IMR-90 (cell line): ENCODE results near the gene NFIA. TPM values are rescaled to one million over a fixed set of nuclear protein-coding genes. Genes with fewer than 3 reads are reported as not detected.

ENCODE experiments used
- ATAC-seq: fragments of 200-7000 bp; cut with Tn5 transposase; 2 replicates; pipeline ENCODE4 v1.9.1; 2020; ENCODE audit warnings: low read depth, mild to moderate bottlenecking, moderate library complexity
- BruUV-seq: library from RNA; stranded (reverse); fragments of 400-500 nt; replicated peaks from 2 replicates; lab custom pipeline; 2021; lab: Mats Ljungman, UMichigan
- CTCF ChIA-PET: fragments of 300-600 bp; formaldehyde crosslinking; extraction: SDS; loops from one replicate; lab custom pipeline; 2021; ENCODE audit warnings: antibody characterized with exemption; lab: Yijun Ruan, JAX
- POLR2A ChIA-PET: fragments of 300-600 bp; sonication (Branson Sonifier 250); formaldehyde crosslinking; loops from one replicate; lab custom pipeline; 2022; ENCODE audit warnings: antibody characterized with exemption; ENCODE audit not compliant: unreplicated experiment; lab: Charles Lee
- DNase-seq: peaks from one replicate; pipeline ENCODE4 v3.0.0; 2013
- H2AFZ ChIP-seq: replicated peaks from 2 replicates; pipeline ENCODE3; 2013; ENCODE audit warnings: low read length, mild to moderate bottlenecking; ENCODE audit not compliant: poor library complexity
- H2AK5ac ChIP-seq: 2 replicates; pipeline ENCODE4 v1.6.1; 2013; ENCODE audit warnings: low read depth, low read length, inconsistent platforms
- H2AK9ac ChIP-seq: replicated peaks from 2 replicates; pipeline ENCODE3; 2013; ENCODE audit warnings: mild to moderate bottlenecking, low read depth, low read length, moderate library complexity; ENCODE audit not compliant: poor library complexity
- H2BK120ac ChIP-seq: 2 replicates; pipeline ENCODE4 v1.6.1; 2013; ENCODE audit warnings: low read depth, low read length, inconsistent platforms
- H2BK15ac ChIP-seq: 3 replicates; pipeline ENCODE4 v1.6.1; 2013; ENCODE audit warnings: low read depth, low read length, inconsistent platforms
- H2BK20ac ChIP-seq: 2 replicates; pipeline ENCODE4 v1.6.1; 2013; ENCODE audit warnings: low read depth, mild to moderate bottlenecking, inconsistent platforms, low read length, moderate library complexity
- H2BK5ac ChIP-seq: 2 replicates; pipeline ENCODE4 v1.6.1; 2013; ENCODE audit warnings: mild to moderate bottlenecking, low read depth, low read length, inconsistent platforms; ENCODE audit not compliant: poor library complexity, severe bottlenecking
- H3K14ac ChIP-seq: replicated peaks from 2 replicates; pipeline ENCODE4 v1.6.1; 2013; ENCODE audit warnings: low read depth, low read length, inconsistent platforms
- H3K18ac ChIP-seq: 2 replicates; pipeline ENCODE4 v1.6.1; 2013; ENCODE audit warnings: low read depth, low read length, control low read depth
- H3K23ac ChIP-seq: 2 replicates; pipeline ENCODE4 v1.6.1; 2013; ENCODE audit warnings: low read depth, low read length, inconsistent platforms
- H3K27ac ChIP-seq: 2 replicates; pipeline ENCODE4 v1.5.1; 2013; ENCODE audit warnings: mild to moderate bottlenecking, control low read depth, low read length; ENCODE audit not compliant: insufficient read depth
- H3K27me3 ChIP-seq: 2 replicates; pipeline ENCODE4 v1.6.1; 2013; ENCODE audit warnings: low read length; ENCODE audit not compliant: control insufficient read depth, insufficient read depth
- H3K36me3 ChIP-seq: 2 replicates; pipeline ENCODE4 v1.6.1; 2013; ENCODE audit warnings: low read length, mixed read lengths; ENCODE audit not compliant: control insufficient read depth, insufficient read depth
- H3K4ac ChIP-seq: 2 replicates; pipeline ENCODE4 v1.6.1; 2013; ENCODE audit warnings: low read depth, low read length, inconsistent platforms
- H3K4me1 ChIP-seq: 2 replicates; pipeline ENCODE4 v1.6.1; 2013; ENCODE audit warnings: low read length, mixed read lengths; ENCODE audit not compliant: control insufficient read depth, insufficient read depth
- H3K4me2 ChIP-seq: 2 replicates; pipeline ENCODE4 v1.6.1; 2013; ENCODE audit warnings: low read depth, mild to moderate bottlenecking, control low read depth, low read length, moderate library complexity
- H3K4me3 ChIP-seq: 2 replicates; pipeline ENCODE4 v1.5.1; 2013; ENCODE audit warnings: low read depth, mild to moderate bottlenecking, control low read depth, low read length, moderate library complexity; ENCODE audit not compliant: insufficient read depth
- H3K56ac ChIP-seq: 2 replicates; pipeline ENCODE4 v1.6.1; 2013; ENCODE audit warnings: low read length, inconsistent platforms; ENCODE audit not compliant: insufficient read depth; ENCODE audit errors: extremely low read depth
- H3K79me1 ChIP-seq, 2 experiments: 2 replicates each; pipeline ENCODE4 v1.6.1; 2013; ENCODE audit warnings: low read length in 2 of 2, inconsistent platforms in 1 of 2, low read depth in 1 of 2
- H3K9ac ChIP-seq: 2 replicates; pipeline ENCODE4 v1.6.1; 2013; ENCODE audit warnings: low read depth, low read length, control low read depth
- H3K9me1 ChIP-seq: 2 replicates; pipeline ENCODE4 v1.6.1; 2013; ENCODE audit warnings: low read length, inconsistent platforms; ENCODE audit not compliant: insufficient read depth
- H3K9me3 ChIP-seq: 2 replicates; pipeline ENCODE4 v1.6.1; 2013; ENCODE audit warnings: low read length; ENCODE audit not compliant: control insufficient read depth, insufficient read depth
- H4K20me1 ChIP-seq: 2 replicates; pipeline ENCODE4 v1.6.1; 2013; ENCODE audit warnings: low read length, inconsistent platforms; ENCODE audit not compliant: insufficient read depth
- H4K5ac ChIP-seq: 2 replicates; pipeline ENCODE4 v1.6.1; 2013; ENCODE audit warnings: mild to moderate bottlenecking, low read depth, low read length, control low read depth
- H4K8ac ChIP-seq, 2 experiments: 2 replicates each; pipeline ENCODE4 v1.6.1; 2013; ENCODE audit warnings: low read depth in 2 of 2, low read length in 2 of 2, control low read depth in 1 of 2, inconsistent platforms in 1 of 2
- H4K91ac ChIP-seq: 2 replicates; pipeline ENCODE4 v1.6.1; 2013; ENCODE audit warnings: low read depth, low read length, inconsistent platforms; ENCODE audit not compliant: insufficient read depth
- BHLHE40 ChIP-seq: fragments of 150-350 bp; IDR thresholded peaks from 2 replicates; pipeline ENCODE4 v1.6.1; 2016; ENCODE audit warnings: mild to moderate bottlenecking, low read depth, low read length
- CEBPB ChIP-seq: IDR thresholded peaks from 2 replicates; pipeline ENCODE4 v1.6.1; 2012; ENCODE audit warnings: low read depth, low read length, improper control_type of control experiment
- CHD1 ChIP-seq: IDR thresholded peaks from 2 replicates; pipeline ENCODE4 v1.6.1; 2012; ENCODE audit warnings: low read depth, low read length, improper control_type of control experiment
- FOS ChIP-seq: fragments of 150-350 bp; IDR thresholded peaks from 2 replicates; pipeline ENCODE4 v1.6.1; 2016; ENCODE audit warnings: low read depth, low read length
- MAFK ChIP-seq: IDR thresholded peaks from 2 replicates; pipeline ENCODE4 v1.6.1; 2012; ENCODE audit warnings: low read depth, low read length, improper control_type of control experiment
- MAZ ChIP-seq: IDR thresholded peaks from 2 replicates; pipeline ENCODE4 v1.6.1; 2012; ENCODE audit warnings: low read depth, mild to moderate bottlenecking, low read length, improper control_type of control experiment, moderate library complexity, borderline replicate concordance
- MXI1 ChIP-seq: IDR thresholded peaks from 2 replicates; pipeline ENCODE4 v1.6.1; 2012; ENCODE audit warnings: low read depth, mild to moderate bottlenecking, low read length, moderate library complexity, borderline replicate concordance
- NFE2L2 ChIP-seq: fragments of 150-350 bp; IDR thresholded peaks from 2 replicates; pipeline ENCODE4 v1.6.1; 2016; ENCODE audit warnings: low read depth, mild to moderate bottlenecking, low read length
- POLR2A ChIP-seq: IDR thresholded peaks from 2 replicates; pipeline ENCODE4 v1.6.1; 2012; ENCODE audit warnings: mild to moderate bottlenecking, low read depth, low read length
- RAD21 ChIP-seq: IDR thresholded peaks from 2 replicates; pipeline ENCODE4 v1.6.1; 2012; ENCODE audit warnings: low read length, improper control_type of control experiment
- RCOR1 ChIP-seq: IDR thresholded peaks from 2 replicates; pipeline ENCODE4 v1.6.1; 2012; ENCODE audit warnings: mild to moderate bottlenecking, low read length, improper control_type of control experiment; ENCODE audit not compliant: insufficient replicate concordance
- RFX5 ChIP-seq: IDR thresholded peaks from 2 replicates; pipeline ENCODE4 v1.8.0; 2012; ENCODE audit warnings: low read depth, mild to moderate bottlenecking, low read length, moderate library complexity
- WGBS, 2 experiments: methylation state at CpG; one replicate each; pipeline versions ENCODE4 v1.1.5 to v1.1.7; 2013; ENCODE audit warnings: missing lambda C conversion rate in 2 of 2; ENCODE audit not compliant: insufficient read length in 1 of 2; ENCODE audit errors: extremely low coverage in 2 of 2; 5-methylcytosine and 5-hydroxymethylcytosine counted together
- dilution Hi-C: fragments of 300-500 bp; cut with HindIII; formaldehyde crosslinking; loops from one replicate; pipeline ENCODE4 v1.14.3; 2018; ENCODE audit warnings: low sequenced_read_pairs; ENCODE audit not compliant: unreplicated experiment
- in situ Hi-C: fragments of 300-500 bp; cut with MboI; formaldehyde crosslinking; loops from 3 replicates; pipeline ENCODE4 v1.14.3; 2019; ENCODE audit warnings: low sequenced_read_pairs, inconsistent platforms, mixed read lengths
- intact Hi-C: fragments of 100-400 bp; cut with micrococcal nuclease; formaldehyde crosslinking; loops from 2 replicates; pipeline ENCODE4 v1.10.0; 2022
- polyA plus RNA-seq, 3 experiments: library from polyadenylated mRNA; depleted of rRNA; stranded (reverse); fragments of >200 nt; gene quantifications; 2 replicates each; pipeline ENCODE4 v1.2.3, GENCODE V29; 2012; ENCODE audit warnings: low replicate concordance in 1 of 3
- total RNA-seq: library from RNA; depleted of rRNA; stranded (reverse); fragments of >200 nt; gene quantifications from 2 replicates; pipeline ENCODE4 v1.2.3, GENCODE V29; 2012
- TF ChIP-seq, protein P1 (sequence below): fragments of 150-350 bp; IDR thresholded peaks from 2 replicates; pipeline ENCODE4 v1.6.1; 2016; ENCODE audit warnings: low read depth, mild to moderate bottlenecking, low read length, moderate library complexity, borderline replicate concordance
- TF ChIP-seq, protein P2 (sequence below): fragments of 150-350 bp; IDR thresholded peaks from 2 replicates; pipeline ENCODE4 v1.6.1; 2017; ENCODE audit warnings: mild to moderate bottlenecking, antibody characterized with exemption, low read length, low read depth
- TF ChIP-seq, protein P3 (sequence below): conservative IDR thresholded peaks from 2 replicates; pipeline ENCODE4 v1.5.1; 2012; ENCODE audit warnings: mild to moderate bottlenecking, low read depth, low read length, improper control_type of control experiment

NFIA gene
- total and polyA plus RNA-seq, 2 of the 4 experiments (the other 2 are of a cell fraction) = 1.6 to 2.2 TPM

DNA sequence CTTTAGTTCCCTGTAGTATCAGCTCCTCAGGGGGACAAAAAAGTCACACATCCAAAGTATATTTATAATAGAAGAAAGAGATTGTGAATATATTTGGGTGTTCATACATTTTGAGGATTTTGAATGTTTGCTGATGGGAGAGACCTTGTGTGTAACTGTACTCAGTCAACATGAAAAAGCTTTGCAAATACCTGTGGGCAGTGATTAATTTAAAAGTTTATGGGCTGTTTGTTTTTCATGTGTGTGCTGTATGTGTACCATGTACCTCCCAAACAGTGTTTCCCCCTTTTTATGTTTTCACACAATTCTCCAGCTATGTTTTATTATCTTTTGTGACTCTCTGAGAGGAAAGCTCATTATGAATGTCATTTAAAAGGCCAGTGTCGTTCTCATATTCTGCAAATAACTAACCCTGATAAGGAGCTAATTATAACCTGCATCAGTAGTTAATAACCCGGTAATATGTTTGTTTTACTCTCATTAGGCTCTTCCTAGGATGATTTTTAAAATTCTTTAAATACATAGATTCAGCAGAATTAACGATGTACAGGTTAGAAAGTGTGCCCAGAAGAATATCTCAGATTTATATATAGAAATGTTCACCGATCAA is 271.5 kb downstream of the NFIA start:
- no CpG with 5 or more reads among the region's 4 CpGs for WGBS, 2 experiments

More for the DNA sequence above, 271.5 kb downstream of the NFIA start:
- Histone ChIP-seq H2AFZ (no peak overlapping the region), H4K8ac (no peak overlapping the region), H3K4me3 (no peak overlapping the region), H3K4me2 (no peak overlapping the region), H3K9ac (no peak overlapping the region), H4K20me1 (no peaks in the 10 kb centered on the region), H3K18ac (no peak overlapping the region), H2BK15ac (no peak overlapping the region), H3K36me3 (no peaks in the 10 kb centered on the region), H3K27ac (no peak overlapping the region), H2BK20ac (no peak overlapping the region), H3K56ac (no peak overlapping the region), H3K14ac (no peak overlapping the region), H4K5ac (no peak overlapping the region), H3K9me3 (no peaks in the 10 kb centered on the region), H3K4me1 (no peaks in the 10 kb centered on the region), H3K9me1 (no peaks in the 10 kb centered on the region), H2BK5ac (no peak overlapping the region), H2BK120ac (no peak overlapping the region), H3K79me1 (no peaks in the 10 kb centered on the region), H3K4ac (no peak overlapping the region), H2AK5ac (no peak overlapping the region), H3K27me3 (no peaks in the 10 kb centered on the region), H2AK9ac (no peak overlapping the region), H3K23ac (no peak overlapping the region), H4K91ac (no peak overlapping the region)
- intact Hi-C loops (no loop called here), dilution Hi-C loops (no loop called here), in situ Hi-C loops (no loop called here)
- CTCF ChIA-PET = interaction anchor here (1.1 kb wide), 1 partner anchor 16 kb away, joined by 3 read pairs; no protein-coding TSS in a partner anchor
- POLR2A ChIA-PET = no interaction called here
- no peak for ATAC-seq
- BruUV-seq = no TSS peak
- DNase-seq = no peak
- TF ChIP-seq, protein P1, sequence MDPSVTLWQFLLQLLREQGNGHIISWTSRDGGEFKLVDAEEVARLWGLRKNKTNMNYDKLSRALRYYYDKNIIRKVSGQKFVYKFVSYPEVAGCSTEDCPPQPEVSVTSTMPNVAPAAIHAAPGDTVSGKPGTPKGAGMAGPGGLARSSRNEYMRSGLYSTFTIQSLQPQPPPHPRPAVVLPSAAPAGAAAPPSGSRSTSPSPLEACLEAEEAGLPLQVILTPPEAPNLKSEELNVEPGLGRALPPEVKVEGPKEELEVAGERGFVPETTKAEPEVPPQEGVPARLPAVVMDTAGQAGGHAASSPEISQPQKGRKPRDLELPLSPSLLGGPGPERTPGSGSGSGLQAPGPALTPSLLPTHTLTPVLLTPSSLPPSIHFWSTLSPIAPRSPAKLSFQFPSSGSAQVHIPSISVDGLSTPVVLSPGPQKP = no peak
- TF ChIP-seq MAZ (no peak), MAFK (no peak), RFX5 (no peak), RCOR1 (no peak), POLR2A (no peak), BHLHE40 (no peak), NFE2L2 (no peak), CEBPB (no peak), FOS (no peak), MXI1 (no peak), RAD21 (no peak), CHD1 (no peak)
- TF ChIP-seq, protein P2, sequence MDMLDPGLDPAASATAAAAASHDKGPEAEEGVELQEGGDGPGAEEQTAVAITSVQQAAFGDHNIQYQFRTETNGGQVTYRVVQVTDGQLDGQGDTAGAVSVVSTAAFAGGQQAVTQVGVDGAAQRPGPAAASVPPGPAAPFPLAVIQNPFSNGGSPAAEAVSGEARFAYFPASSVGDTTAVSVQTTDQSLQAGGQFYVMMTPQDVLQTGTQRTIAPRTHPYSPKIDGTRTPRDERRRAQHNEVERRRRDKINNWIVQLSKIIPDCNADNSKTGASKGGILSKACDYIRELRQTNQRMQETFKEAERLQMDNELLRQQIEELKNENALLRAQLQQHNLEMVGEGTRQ = no peak
- TF ChIP-seq, protein P3, sequence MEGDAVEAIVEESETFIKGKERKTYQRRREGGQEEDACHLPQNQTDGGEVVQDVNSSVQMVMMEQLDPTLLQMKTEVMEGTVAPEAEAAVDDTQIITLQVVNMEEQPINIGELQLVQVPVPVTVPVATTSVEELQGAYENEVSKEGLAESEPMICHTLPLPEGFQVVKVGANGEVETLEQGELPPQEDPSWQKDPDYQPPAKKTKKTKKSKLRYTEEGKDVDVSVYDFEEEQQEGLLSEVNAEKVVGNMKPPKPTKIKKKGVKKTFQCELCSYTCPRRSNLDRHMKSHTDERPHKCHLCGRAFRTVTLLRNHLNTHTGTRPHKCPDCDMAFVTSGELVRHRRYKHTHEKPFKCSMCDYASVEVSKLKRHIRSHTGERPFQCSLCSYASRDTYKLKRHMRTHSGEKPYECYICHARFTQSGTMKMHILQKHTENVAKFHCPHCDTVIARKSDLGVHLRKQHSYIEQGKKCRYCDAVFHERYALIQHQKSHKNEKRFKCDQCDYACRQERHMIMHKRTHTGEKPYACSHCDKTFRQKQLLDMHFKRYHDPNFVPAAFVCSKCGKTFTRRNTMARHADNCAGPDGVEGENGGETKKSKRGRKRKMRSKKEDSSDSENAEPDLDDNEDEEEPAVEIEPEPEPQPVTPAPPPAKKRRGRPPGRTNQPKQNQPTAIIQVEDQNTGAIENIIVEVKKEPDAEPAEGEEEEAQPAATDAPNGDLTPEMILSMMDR = no peak
